Upper lobe of left lung (tissue), 6 donors: ENCODE results near the gene RETREG2. TPM values are rescaled to one million over a fixed set of nuclear protein-coding genes. Genes with fewer than 3 reads are reported as not detected.

Experiments
- ATAC-seq, 2 donors: fragments of 200-7000 bp; cut with Tn5 transposase; one replicate each; pipeline ENCODE4 v1.9.1; 2022; ENCODE audit warnings: mild to moderate bottlenecking in 2 of 2, moderate library complexity in 2 of 2; ENCODE audit not compliant: low FRiP score in 2 of 2
- DNase-seq, 2 donors: peaks; one replicate each; pipeline ENCODE4 v3.0.0-alpha.2; 2019 to 2020
- H3K27ac ChIP-seq, 4 donors: fragments of 200-600 bp; sonication (generic); one replicate each; pipeline ENCODE4 v1.5.1; 2016 to 2019
- H3K27me3 ChIP-seq, 4 donors: fragments of 200-600 bp; sonication (generic); one replicate each; pipeline ENCODE4 v1.5.1; 2017 to 2019
- H3K36me3 ChIP-seq, 4 donors: fragments of 200-600 bp; sonication (generic); one replicate each; pipeline ENCODE4 v1.5.1; 2016 to 2019
- H3K4me1 ChIP-seq, 4 donors: fragments of 200-600 bp; sonication (generic); one replicate each; pipeline ENCODE4 v1.5.1; 2018 to 2019
- H3K4me3 ChIP-seq, 4 donors: fragments of 200-600 bp; sonication (generic); one replicate each; pipeline ENCODE4 v1.5.1; 2017 to 2019; ENCODE audit warnings: mild to moderate bottlenecking in 2 of 4, moderate library complexity in 1 of 4
- H3K9me3 ChIP-seq, 4 donors: fragments of 200-600 bp; sonication (generic); one replicate each; pipeline ENCODE4 v1.5.1; 2018 to 2019
- EP300 ChIP-seq, 4 donors: sonication (generic); formaldehyde crosslinking; IDR thresholded peaks; one replicate each; pipeline ENCODE4 v1.5.1; 2017; ENCODE audit warnings: antibody characterized with exemption in 4 of 4, control low read depth in 2 of 4
- POLR2A ChIP-seq, 4 donors: fragments of 450-650 bp; IDR thresholded peaks; one replicate each; pipeline ENCODE4 v1.5.1; 2016 to 2017; ENCODE audit warnings: antibody characterized with exemption in 4 of 4, mild to moderate bottlenecking in 2 of 4
- POLR2AphosphoS5 ChIP-seq, 2 donors: sonication (generic); formaldehyde crosslinking; IDR thresholded peaks; one replicate each; pipeline ENCODE4 v1.5.1; 2017; ENCODE audit warnings: antibody characterized with exemption in 2 of 2
- WGBS, 2 donors: methylation state at CpG; one replicate each; pipeline ENCODE4 v1.1.5; 2017 to 2018; 5-methylcytosine and 5-hydroxymethylcytosine counted together
- total RNA-seq, 6 donors: library from RNA; depleted of rRNA in 4 of 6; stranded (reverse); fragments of >200 nt in 4 of 6; gene quantifications; one replicate each; pipeline versions ENCODE4 v1.1.0 to v1.2.1, GENCODE V29; 2016 to 2021
- TF ChIP-seq, protein P1 (sequence below), 6 experiments: fragments of 450-650 bp in 4 of 6; fragments of 200-600 bp in 2 of 6; sonication (generic) in 2 of 6; IDR thresholded peaks; one replicate each; pipeline ENCODE4 v1.5.1; 2016 to 2019; ENCODE audit warnings: antibody characterized with exemption in 6 of 6
- donor health status: DM: no; HTN: no; CAD: no; lungs with moderate emphysema.
- donor health status: DM: no; HTN: yes; CAD: no; lungs with severe emphysema.

The RETREG2 gene
- total RNA-seq, 6 donors from 2014 or later, result 46.1 to 100 (median 60.5) TPM

DNA sequence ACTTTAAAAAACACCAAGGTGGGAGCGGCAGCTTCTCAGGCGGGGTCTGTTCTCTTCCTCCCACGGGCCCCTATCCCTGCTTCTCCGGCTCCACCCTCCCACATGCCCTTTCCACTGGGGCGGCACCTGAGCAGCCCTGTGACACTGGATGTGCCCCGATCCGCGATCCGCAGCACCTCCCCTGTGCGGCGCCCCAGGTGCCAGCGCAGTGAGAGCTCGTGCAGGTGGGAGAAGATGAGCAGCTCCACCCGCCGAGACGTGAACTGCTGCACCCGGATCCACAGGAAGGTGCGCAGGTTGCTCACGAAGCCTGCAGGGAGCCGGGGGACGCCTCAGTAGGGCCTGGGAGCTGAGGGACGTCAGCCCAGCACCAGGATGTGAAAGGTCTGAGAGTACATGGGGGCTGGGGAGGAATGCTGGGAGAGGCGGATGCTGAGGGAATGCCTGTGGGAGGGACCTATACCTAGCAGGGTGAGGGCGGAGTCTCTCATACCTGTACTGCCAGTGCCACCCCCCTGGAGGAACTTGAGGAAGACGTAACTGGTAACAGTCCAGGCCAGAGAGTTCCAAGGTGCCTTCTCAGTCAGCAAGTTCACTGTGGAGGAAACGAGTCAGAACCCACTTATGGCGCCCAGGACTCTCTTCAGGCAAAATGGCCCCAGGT lies 37.9 kb downstream of the RETREG2 start:
- TF ChIP-seq POLR2A (IDR thresholded peaks at IDR 0.05), result no peak
- TF ChIP-seq POLR2AphosphoS5 (IDR thresholded peaks at IDR 0.05), result no peak
- TF ChIP-seq, protein P1, sequence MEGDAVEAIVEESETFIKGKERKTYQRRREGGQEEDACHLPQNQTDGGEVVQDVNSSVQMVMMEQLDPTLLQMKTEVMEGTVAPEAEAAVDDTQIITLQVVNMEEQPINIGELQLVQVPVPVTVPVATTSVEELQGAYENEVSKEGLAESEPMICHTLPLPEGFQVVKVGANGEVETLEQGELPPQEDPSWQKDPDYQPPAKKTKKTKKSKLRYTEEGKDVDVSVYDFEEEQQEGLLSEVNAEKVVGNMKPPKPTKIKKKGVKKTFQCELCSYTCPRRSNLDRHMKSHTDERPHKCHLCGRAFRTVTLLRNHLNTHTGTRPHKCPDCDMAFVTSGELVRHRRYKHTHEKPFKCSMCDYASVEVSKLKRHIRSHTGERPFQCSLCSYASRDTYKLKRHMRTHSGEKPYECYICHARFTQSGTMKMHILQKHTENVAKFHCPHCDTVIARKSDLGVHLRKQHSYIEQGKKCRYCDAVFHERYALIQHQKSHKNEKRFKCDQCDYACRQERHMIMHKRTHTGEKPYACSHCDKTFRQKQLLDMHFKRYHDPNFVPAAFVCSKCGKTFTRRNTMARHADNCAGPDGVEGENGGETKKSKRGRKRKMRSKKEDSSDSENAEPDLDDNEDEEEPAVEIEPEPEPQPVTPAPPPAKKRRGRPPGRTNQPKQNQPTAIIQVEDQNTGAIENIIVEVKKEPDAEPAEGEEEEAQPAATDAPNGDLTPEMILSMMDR (IDR thresholded peaks at IDR 0.05), result no peak
- no peak for TF ChIP-seq EP300 (IDR thresholded peaks at IDR 0.05)
- H3K9me3 ChIP-seq, result no peaks in the 10 kb centered on the region
- no peak overlapping the region for H3K4me3 ChIP-seq
- DNase-seq (peak in 1 of 2 donors; percentile 79), ATAC-seq (no peak)
- WGBS, 2 donors, result 94 to 97% methylated on average over 26 to 27 of the region's 27 CpGs
- H3K27ac ChIP-seq, result no peak overlapping the region
- peaks cover 20 to 35% (median 29%) of the 10 kb centered on the region in 4 donors for H3K4me1 ChIP-seq
- peaks cover 10 to 49% (median 30%) of the 10 kb centered on the region in 4 donors for H3K36me3 ChIP-seq
- no peaks in the 10 kb centered on the region for H3K27me3 ChIP-seq

DNA sequence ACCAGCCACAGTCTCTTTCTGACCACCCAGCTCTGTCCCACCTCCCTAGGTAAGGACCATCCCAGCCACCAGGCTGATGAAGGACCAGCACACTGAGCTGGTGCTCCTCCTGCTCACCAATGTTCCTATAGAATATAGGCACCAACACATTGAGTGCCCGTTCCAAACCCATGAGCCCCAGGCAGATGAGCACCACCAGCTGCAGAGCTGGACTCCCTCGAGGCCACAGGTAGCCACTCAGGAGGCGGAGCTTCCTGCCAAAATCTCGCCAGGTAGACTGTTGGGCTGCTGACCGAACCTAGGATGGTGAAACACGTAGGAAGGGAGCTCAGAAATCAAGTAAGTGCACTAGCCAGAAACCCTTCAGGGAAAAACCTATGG lies 38.5 kb downstream of the RETREG2 start:
- Histone ChIP-seq H3K4me3 (no peak overlapping the region), H3K36me3 (peaks cover 16 to 51% (median 34%) of the 10 kb centered on the region in 4 donors), H3K27me3 (no peaks in the 10 kb centered on the region), H3K27ac (peak overlapping the region in 1 of 4 donors; percentile 2), H3K9me3 (no peaks in the 10 kb centered on the region), H3K4me1 (peaks cover 20 to 35% (median 29%) of the 10 kb centered on the region in 4 donors)
- TF ChIP-seq POLR2AphosphoS5 (IDR thresholded peaks at IDR 0.05), result no peak
- DNase-seq, result no peak
- 85 to 88% methylated on average over 4 to 6 of the region's 6 CpGs for WGBS, 2 donors
- no peak for ATAC-seq

DNA sequence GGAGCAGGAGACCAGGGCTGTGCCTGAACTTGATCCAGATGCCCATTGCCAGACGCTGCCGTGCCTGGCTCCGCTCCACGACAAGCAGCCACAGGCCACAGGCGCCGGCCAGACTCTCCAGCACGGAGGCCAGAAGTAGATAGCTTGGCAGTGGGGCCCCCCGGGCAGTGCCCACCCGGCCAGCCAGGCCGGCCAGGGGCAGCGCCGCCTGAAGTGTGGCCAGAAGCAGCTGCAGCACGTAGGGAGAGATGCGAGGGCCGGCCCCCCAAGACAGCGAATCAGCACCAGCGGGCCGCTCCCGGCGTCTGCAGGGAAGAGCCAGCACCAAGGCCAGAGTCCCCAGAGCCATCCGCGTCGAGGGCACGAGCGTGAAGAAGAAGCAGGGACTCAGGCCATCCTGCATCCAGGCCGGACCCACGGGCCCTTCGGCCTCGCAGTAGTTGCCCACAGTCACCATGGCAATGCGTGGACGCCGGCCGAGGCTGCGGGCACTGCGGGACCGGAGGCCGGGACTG lies 40.2 kb downstream of the RETREG2 start:
- peak overlapping the region; percentile 28 to 74 (median 61) for H3K4me3 ChIP-seq
- peak; percentile 68 to 90 for DNase-seq
- H3K9me3 ChIP-seq, result no peaks in the 10 kb centered on the region
- H3K36me3 ChIP-seq, result peaks cover 30 to 57% (median 45%) of the 10 kb centered on the region in 4 donors
- peak; percentile 72 to 75 for ATAC-seq
- no peaks in the 10 kb centered on the region for H3K27me3 ChIP-seq
- 0% methylated on average over 26 of the region's 37 CpGs; no CpG with 5 or more reads in 1 of the 2 donors for WGBS, 2 donors
- H3K4me1 ChIP-seq, result peaks cover 20 to 35% (median 29%) of the 10 kb centered on the region in 4 donors
- peak in 1 of 4 donors; percentile 6 for TF ChIP-seq POLR2A (IDR thresholded peaks at IDR 0.05)
- no peak for TF ChIP-seq EP300 (IDR thresholded peaks at IDR 0.05)
- no peak for TF ChIP-seq POLR2AphosphoS5 (IDR thresholded peaks at IDR 0.05)
- TF ChIP-seq, protein P1 (IDR thresholded peaks at IDR 0.05), result peak in 1 of 6 experiments; percentile 20
- H3K27ac ChIP-seq, result peak overlapping the region; percentile 82 to 92 (median 90)

DNA sequence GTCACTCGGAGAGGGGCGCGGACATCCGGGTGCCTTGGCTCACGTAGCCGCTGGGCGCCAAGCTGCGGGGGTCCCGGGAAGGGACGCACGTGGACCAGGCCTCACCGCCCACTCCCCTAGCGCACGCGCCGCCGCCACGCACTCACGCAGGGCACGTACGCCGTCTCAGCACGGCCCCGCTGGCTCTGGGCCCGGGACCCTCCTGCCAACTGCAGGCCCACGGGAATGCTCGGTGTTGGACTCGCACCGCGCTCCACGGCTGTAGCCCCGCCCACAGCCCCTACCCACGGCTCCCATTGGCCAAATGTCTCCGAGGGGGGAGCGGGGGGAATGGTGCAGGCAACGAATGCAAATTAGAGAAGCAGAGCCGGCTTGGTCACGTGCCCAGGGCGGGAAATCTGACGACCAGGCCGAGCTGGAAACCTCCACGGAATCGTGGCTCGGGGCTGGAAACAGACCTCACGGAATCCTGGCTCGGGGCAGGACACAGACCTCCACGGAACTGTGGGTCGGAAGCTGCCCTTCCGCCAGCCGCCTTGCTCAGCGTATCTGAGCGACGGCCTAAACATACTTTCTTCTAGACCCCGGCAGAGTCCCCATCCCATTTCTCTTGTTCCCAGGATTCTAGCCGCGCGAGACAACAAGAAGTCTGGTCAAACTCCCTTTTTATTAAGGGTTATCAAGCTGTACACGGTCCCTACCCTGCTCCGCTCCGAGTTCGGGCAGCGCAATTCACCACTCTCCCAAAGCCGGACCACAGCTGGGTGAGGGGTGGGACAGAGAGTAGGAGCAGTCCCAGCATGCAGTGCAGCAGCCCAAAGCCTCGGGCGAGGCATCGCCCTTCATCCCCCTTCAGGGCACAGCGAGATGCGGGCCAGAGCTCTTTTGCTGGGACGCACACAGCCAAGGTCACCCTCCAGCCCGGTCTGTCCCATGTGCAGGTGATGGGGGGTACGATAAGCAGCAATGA lies 40.9 kb downstream of the RETREG2 start, which contains the start of gene ABCB6:
Gene ABCB6, minus strand, starts transcription at position 227 of the 970 bp plus-strand sequence. CDS start 285 bp downstream, outside the sequence.
- Histone ChIP-seq H3K4me1 (peaks cover 20 to 35% (median 29%) of the 10 kb centered on the region in 4 donors), H3K27ac (peak within 1 kb of the TSS; percentile 82 to 92 (median 90)), H3K27me3 (no peaks in the 10 kb centered on the region), H3K4me3 (peak within 1 kb of the TSS; percentile 28 to 74 (median 61)), H3K36me3 (peaks cover 35 to 58% (median 48%) of the 10 kb centered on the region in 4 donors), H3K9me3 (no peaks in the 10 kb centered on the region)
- TF ChIP-seq POLR2AphosphoS5 (IDR thresholded peaks at IDR 0.05), result peak in 1 of 2 donors; percentile 80
- TF ChIP-seq, protein P1 (IDR thresholded peaks at IDR 0.05), result peak in 2 of 6 experiments; percentile 5 to 18
- TF ChIP-seq EP300 (IDR thresholded peaks at IDR 0.05), result no peak
- peak in 2 of 4 donors; percentile 58 to 80 for TF ChIP-seq POLR2A (IDR thresholded peaks at IDR 0.05)
- 20 to 22% methylated on average over 18 to 44 of the region's 71 CpGs for whole genome bisulfite sequencing, 2 donors
- ATAC-seq (peak; percentile 93 to 95), DNase-seq (peak; percentile 97)
